ENCODE data around the gene GLT1D1. TPM values are rescaled to one million over a fixed set of nuclear protein-coding genes. Genes with fewer than 3 reads are reported as not detected.

Gene GLT1D1
- total and polyA plus RNA-seq, 7 donors, result 0.23 to 0.95 (median 0.49) TPM

- no peaks in the 10 kb centered on the region for H3K4me1 ChIP-seq
- no peaks in the 10 kb centered on the region for H3K27me3 ChIP-seq
- TF ChIP-seq EP300 (IDR thresholded peaks at IDR 0.05), result no peak
- no peak for TF ChIP-seq POLR2AphosphoS5 (IDR thresholded peaks at IDR 0.05)
- TF ChIP-seq CTCF (IDR thresholded peaks at IDR 0.05), result no peak
- TF ChIP-seq POLR2A (IDR thresholded peaks at IDR 0.05), result no peak
- H3K4me3 ChIP-seq, result no peak overlapping the region
- H3K27ac ChIP-seq, result no peak overlapping the region
- WGBS, 2 donors, result 80 to 88% methylated on average over 7 of the region's 7 CpGs
- intact Hi-C loops (cut with DNase I), result no loop called here
- H3K36me3 ChIP-seq, result no peaks in the 10 kb centered on the region
- DNase-seq, result no peak
- H3K9me3 ChIP-seq, result no peaks in the 10 kb centered on the region
Measured at GRCh38 chr12:128933926-128934325, 80.6 kb downstream of the GLT1D1 start.

GRCh38 chr12:128938886-128939285, 85.6 kb downstream of the GLT1D1 start:
- no peak for DNase-seq
- intact Hi-C loops (cut with DNase I), result no loop called here

GRCh38 chr12:128940090-128940888, 87.0 kb downstream of the GLT1D1 start:
- intact Hi-C loops (cut with DNase I), result no loop called here
- Histone ChIP-seq H3K36me3 (no peaks in the 10 kb centered on the region), H3K27ac (no peak overlapping the region), H3K27me3 (no peaks in the 10 kb centered on the region), H3K9me3 (no peaks in the 10 kb centered on the region), H3K4me3 (no peak overlapping the region), H3K4me1 (no peaks in the 10 kb centered on the region)
- 88 to 90% methylated on average over 15 of the region's 15 CpGs for WGBS, 2 donors
- DNase-seq, result no peak
- TF ChIP-seq EP300 (IDR thresholded peaks at IDR 0.05) (no peak), CTCF (IDR thresholded peaks at IDR 0.05) (no peak), POLR2AphosphoS5 (IDR thresholded peaks at IDR 0.05) (no peak), POLR2A (IDR thresholded peaks at IDR 0.05) (no peak)

More at GRCh38 chr12:128938886-128939285, 85.6 kb downstream of the GLT1D1 start:
- no peaks in the 10 kb centered on the region for H3K9me3 ChIP-seq
- no peaks in the 10 kb centered on the region for H3K36me3 ChIP-seq
- no peak overlapping the region for H3K27ac ChIP-seq
- no peak for TF ChIP-seq POLR2AphosphoS5 (IDR thresholded peaks at IDR 0.05)
- TF ChIP-seq POLR2A (IDR thresholded peaks at IDR 0.05), result no peak
- TF ChIP-seq EP300 (IDR thresholded peaks at IDR 0.05), result no peak
- TF ChIP-seq CTCF (IDR thresholded peaks at IDR 0.05), result no peak
- no peaks in the 10 kb centered on the region for H3K27me3 ChIP-seq
- 80 to 81% methylated on average over 5 of the region's 5 CpGs for WGBS, 2 donors
- no peak overlapping the region for H3K4me3 ChIP-seq
- H3K4me1 ChIP-seq, result no peaks in the 10 kb centered on the region

GRCh38 chr12:128940974-128941373, 87.7 kb downstream of the GLT1D1 start:
- TF ChIP-seq EP300 (IDR thresholded peaks at IDR 0.05) (no peak), POLR2A (IDR thresholded peaks at IDR 0.05) (no peak), CTCF (IDR thresholded peaks at IDR 0.05) (no peak), POLR2AphosphoS5 (IDR thresholded peaks at IDR 0.05) (no peak)
- no peaks in the 10 kb centered on the region for H3K9me3 ChIP-seq

More at GRCh38 chr12:128940974-128941373, 87.7 kb downstream of the GLT1D1 start:
- Histone ChIP-seq H3K27ac (no peak overlapping the region), H3K36me3 (no peaks in the 10 kb centered on the region), H3K4me1 (no peaks in the 10 kb centered on the region), H3K27me3 (no peaks in the 10 kb centered on the region), H3K4me3 (no peak overlapping the region)
- 36 to 81% methylated on average over 5 of the region's 5 CpGs for WGBS, 2 donors
- intact Hi-C loops (cut with DNase I), result no loop called here
- DNase-seq, result no peak
